Measurements from ENCODE around the gene ACSF3. TPM values are rescaled to one million over a fixed set of nuclear protein-coding genes. Genes with fewer than 3 reads are reported as not detected.

ACSF3 gene
- total RNA-seq, 1 donor from 2014 or later: 78.0 TPM

- ATAC-seq (ENCODE audit: low read depth) (no peak), DNase-seq (no peak)
- no peak for TF ChIP-seq CTCF (IDR thresholded peaks at IDR 0.05)
- peaks cover 2% of the 10 kb centered on the region for H3K27me3 Mint-ChIP-seq
- intact Hi-C loops (cut with micrococcal nuclease): loop anchor here (5.0 to 10.0 kb wide), 2 partner anchors 76 to 719 kb away; partner anchors contain the start of gene ZFPM1
- no peaks in the 10 kb centered on the region for H3K9me3 Mint-ChIP-seq
- no peaks in the 10 kb centered on the region for H3K36me3 Mint-ChIP-seq (ENCODE audit: low read depth)
- ChIA-PET CTCF (no interaction called here), POLR2A (no interaction called here)
- no peak overlapping the region for H3K4me3 Mint-ChIP-seq
- H3K27ac Mint-ChIP-seq: no peak overlapping the region
- H3K4me1 Mint-ChIP-seq: peaks cover 8% of the 10 kb centered on the region
Observed at GRCh38 chr16:89173174-89173921, 79.7 kb downstream of the ACSF3 start.

- Mint-ChIP-seq H3K9me3 (no peaks in the 10 kb centered on the region), H3K4me1 (peaks cover 8% of the 10 kb centered on the region), H3K36me3 (ENCODE audit: low read depth) (no peaks in the 10 kb centered on the region), H3K27ac (no peak overlapping the region), H3K4me3 (no peak overlapping the region), H3K27me3 (peaks cover 2% of the 10 kb centered on the region)
- no peak for TF ChIP-seq CTCF (IDR thresholded peaks at IDR 0.05)
- ChIA-PET CTCF (no interaction called here), POLR2A (interaction anchor here (0.6 kb wide), 1 partner anchor 13 kb away, joined by 5 read pairs; no protein-coding TSS in a partner anchor)
- intact Hi-C loops (cut with micrococcal nuclease): loop anchor here (5.0 to 10.0 kb wide), 2 partner anchors 77 to 719 kb away; partner anchors contain the start of gene ZFPM1
- no peak for ATAC-seq (ENCODE audit: low read depth)
- no peak for DNase-seq
Observed at GRCh38 chr16:89174055-89174827, 80.6 kb downstream of the ACSF3 start.

GRCh38 chr16:89174877-89175276 is 81.2 kb downstream of the ACSF3 start:
- H3K36me3 Mint-ChIP-seq (ENCODE audit: low read depth): no peaks in the 10 kb centered on the region
- H3K9me3 Mint-ChIP-seq: no peaks in the 10 kb centered on the region
- ATAC-seq (ENCODE audit: low read depth): no peak
- CTCF ChIA-PET: no interaction called here
- POLR2A ChIA-PET: no interaction called here
- H3K27me3 Mint-ChIP-seq: peaks cover 2% of the 10 kb centered on the region
- H3K27ac Mint-ChIP-seq: no peak overlapping the region
- no peak for TF ChIP-seq CTCF (IDR thresholded peaks at IDR 0.05)
- H3K4me3 Mint-ChIP-seq: no peak overlapping the region
- no peak for DNase-seq
- H3K4me1 Mint-ChIP-seq: peaks cover 8% of the 10 kb centered on the region
- intact Hi-C loops (cut with micrococcal nuclease): loop anchor here (5.0 to 10.0 kb wide), 2 partner anchors 78 to 720 kb away; partner anchors contain the start of gene ZFPM1

GRCh38 chr16:89175280-89176146 is 81.9 kb downstream of the ACSF3 start:
- Mint-ChIP-seq H3K36me3 (ENCODE audit: low read depth) (no peaks in the 10 kb centered on the region), H3K4me3 (no peak overlapping the region), H3K27me3 (peaks cover 2% of the 10 kb centered on the region), H3K4me1 (peaks cover 5% of the 10 kb centered on the region), H3K27ac (no peak overlapping the region), H3K9me3 (no peaks in the 10 kb centered on the region)
- ChIA-PET CTCF (no interaction called here), POLR2A (no interaction called here)
- TF ChIP-seq CTCF (IDR thresholded peaks at IDR 0.05): no peak
- intact Hi-C loops (cut with micrococcal nuclease): loop anchor here (10.0 kb wide), 1 partner anchor 721 kb away; the partner anchor contains the start of gene ZFPM1
- DNase-seq: no peak
- ATAC-seq (ENCODE audit: low read depth): no peak

Data from activated B cell treated with CpG ODN at 0.5 μM for 24 hours (primary cell).